Measurements from ENCODE around the gene TNNT1.

Gene TNNT1

DNA sequence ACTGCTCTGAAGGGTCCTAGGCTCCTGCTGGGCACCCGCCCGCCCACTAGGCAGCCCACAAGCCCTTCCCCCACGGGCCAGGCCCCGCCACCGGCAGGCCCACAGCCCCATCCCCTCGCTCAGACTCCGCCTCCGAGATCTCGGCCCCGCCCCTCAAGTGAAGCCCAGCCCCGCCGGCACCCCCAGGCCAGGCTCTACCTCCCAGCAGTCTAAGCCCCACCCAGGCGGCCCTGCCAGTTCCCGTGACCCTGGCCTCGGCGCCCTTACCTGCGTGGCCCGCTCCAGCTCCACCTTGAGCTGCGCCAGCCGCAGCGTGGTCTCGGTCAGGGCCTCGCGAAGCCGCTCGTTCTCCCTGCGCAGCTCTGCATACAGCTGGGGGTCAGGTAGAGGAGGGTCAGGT is 57.1 kb downstream of the TNNT1 start:
- no peak for ATAC-seq
- no peak for TF ChIP-seq ISL1 (CRISPR knock-in tag; IDR thresholded peaks at IDR 0.05)
- TF ChIP-seq, protein P1, sequence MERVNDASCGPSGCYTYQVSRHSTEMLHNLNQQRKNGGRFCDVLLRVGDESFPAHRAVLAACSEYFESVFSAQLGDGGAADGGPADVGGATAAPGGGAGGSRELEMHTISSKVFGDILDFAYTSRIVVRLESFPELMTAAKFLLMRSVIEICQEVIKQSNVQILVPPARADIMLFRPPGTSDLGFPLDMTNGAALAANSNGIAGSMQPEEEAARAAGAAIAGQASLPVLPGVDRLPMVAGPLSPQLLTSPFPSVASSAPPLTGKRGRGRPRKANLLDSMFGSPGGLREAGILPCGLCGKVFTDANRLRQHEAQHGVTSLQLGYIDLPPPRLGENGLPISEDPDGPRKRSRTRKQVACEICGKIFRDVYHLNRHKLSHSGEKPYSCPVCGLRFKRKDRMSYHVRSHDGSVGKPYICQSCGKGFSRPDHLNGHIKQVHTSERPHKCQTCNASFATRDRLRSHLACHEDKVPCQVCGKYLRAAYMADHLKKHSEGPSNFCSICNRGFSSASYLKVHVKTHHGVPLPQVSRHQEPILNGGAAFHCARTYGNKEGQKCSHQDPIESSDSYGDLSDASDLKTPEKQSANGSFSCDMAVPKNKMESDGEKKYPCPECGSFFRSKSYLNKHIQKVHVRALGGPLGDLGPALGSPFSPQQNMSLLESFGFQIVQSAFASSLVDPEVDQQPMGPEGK (CRISPR knock-in tag; IDR thresholded peaks at IDR 0.05; ENCODE audit: borderline replicate concordance), result no peak
- TF ChIP-seq RARB (CRISPR knock-in tag; IDR thresholded peaks at IDR 0.05), result no peak
- TF ChIP-seq OSR1 (CRISPR knock-in tag; IDR thresholded peaks at IDR 0.05), result no peak
- no peak for TF ChIP-seq TOX (CRISPR knock-in tag; IDR thresholded peaks at IDR 0.05; ENCODE audit: borderline replicate concordance)
- TF ChIP-seq, protein P2, sequence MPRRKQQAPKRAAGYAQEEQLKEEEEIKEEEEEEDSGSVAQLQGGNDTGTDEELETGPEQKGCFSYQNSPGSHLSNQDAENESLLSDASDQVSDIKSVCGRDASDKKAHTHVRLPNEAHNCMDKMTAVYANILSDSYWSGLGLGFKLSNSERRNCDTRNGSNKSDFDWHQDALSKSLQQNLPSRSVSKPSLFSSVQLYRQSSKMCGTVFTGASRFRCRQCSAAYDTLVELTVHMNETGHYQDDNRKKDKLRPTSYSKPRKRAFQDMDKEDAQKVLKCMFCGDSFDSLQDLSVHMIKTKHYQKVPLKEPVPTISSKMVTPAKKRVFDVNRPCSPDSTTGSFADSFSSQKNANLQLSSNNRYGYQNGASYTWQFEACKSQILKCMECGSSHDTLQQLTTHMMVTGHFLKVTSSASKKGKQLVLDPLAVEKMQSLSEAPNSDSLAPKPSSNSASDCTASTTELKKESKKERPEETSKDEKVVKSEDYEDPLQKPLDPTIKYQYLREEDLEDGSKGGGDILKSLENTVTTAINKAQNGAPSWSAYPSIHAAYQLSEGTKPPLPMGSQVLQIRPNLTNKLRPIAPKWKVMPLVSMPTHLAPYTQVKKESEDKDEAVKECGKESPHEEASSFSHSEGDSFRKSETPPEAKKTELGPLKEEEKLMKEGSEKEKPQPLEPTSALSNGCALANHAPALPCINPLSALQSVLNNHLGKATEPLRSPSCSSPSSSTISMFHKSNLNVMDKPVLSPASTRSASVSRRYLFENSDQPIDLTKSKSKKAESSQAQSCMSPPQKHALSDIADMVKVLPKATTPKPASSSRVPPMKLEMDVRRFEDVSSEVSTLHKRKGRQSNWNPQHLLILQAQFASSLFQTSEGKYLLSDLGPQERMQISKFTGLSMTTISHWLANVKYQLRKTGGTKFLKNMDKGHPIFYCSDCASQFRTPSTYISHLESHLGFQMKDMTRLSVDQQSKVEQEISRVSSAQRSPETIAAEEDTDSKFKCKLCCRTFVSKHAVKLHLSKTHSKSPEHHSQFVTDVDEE (CRISPR knock-in tag; IDR thresholded peaks at IDR 0.05), result no peak
- TF ChIP-seq, protein P3, sequence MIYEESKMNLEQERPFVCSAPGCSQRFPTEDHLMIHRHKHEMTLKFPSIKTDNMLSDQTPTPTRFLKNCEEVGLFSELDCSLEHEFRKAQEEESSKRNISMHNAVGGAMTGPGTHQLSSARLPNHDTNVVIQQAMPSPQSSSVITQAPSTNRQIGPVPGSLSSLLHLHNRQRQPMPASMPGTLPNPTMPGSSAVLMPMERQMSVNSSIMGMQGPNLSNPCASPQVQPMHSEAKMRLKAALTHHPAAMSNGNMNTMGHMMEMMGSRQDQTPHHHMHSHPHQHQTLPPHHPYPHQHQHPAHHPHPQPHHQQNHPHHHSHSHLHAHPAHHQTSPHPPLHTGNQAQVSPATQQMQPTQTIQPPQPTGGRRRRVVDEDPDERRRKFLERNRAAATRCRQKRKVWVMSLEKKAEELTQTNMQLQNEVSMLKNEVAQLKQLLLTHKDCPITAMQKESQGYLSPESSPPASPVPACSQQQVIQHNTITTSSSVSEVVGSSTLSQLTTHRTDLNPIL (CRISPR knock-in tag; IDR thresholded peaks at IDR 0.05; ENCODE audit: low read depth), result no peak
- TF ChIP-seq GLIS3 (CRISPR knock-in tag; IDR thresholded peaks at IDR 0.05), result no peak
- no peak for TF ChIP-seq BACH2 (CRISPR knock-in tag; IDR thresholded peaks at IDR 0.05; ENCODE audit: borderline replicate concordance)
- TF ChIP-seq, protein P4, sequence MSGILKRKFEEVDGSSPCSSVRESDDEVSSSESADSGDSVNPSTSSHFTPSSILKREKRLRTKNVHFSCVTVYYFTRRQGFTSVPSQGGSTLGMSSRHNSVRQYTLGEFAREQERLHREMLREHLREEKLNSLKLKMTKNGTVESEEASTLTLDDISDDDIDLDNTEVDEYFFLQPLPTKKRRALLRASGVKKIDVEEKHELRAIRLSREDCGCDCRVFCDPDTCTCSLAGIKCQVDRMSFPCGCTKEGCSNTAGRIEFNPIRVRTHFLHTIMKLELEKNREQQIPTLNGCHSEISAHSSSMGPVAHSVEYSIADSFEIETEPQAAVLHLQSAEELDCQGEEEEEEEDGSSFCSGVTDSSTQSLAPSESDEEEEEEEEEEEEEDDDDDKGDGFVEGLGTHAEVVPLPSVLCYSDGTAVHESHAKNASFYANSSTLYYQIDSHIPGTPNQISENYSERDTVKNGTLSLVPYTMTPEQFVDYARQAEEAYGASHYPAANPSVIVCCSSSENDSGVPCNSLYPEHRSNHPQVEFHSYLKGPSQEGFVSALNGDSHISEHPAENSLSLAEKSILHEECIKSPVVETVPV (CRISPR knock-in tag; IDR thresholded peaks at IDR 0.05), result no peak
- TF ChIP-seq ZFP3 (CRISPR knock-in tag; IDR thresholded peaks at IDR 0.05), result no peak
- TF ChIP-seq ESRRG (CRISPR knock-in tag; IDR thresholded peaks at IDR 0.05), result no peak
- TF ChIP-seq CSDC2 (CRISPR knock-in tag; IDR thresholded peaks at IDR 0.05), result no peak
- TF ChIP-seq ZNF8 (CRISPR knock-in tag; IDR thresholded peaks at IDR 0.05), result no peak
- no peak for TF ChIP-seq ARNTL (CRISPR knock-in tag; IDR thresholded peaks at IDR 0.05; ENCODE audit: borderline replicate concordance, low read depth)
- TF ChIP-seq, protein P5, sequence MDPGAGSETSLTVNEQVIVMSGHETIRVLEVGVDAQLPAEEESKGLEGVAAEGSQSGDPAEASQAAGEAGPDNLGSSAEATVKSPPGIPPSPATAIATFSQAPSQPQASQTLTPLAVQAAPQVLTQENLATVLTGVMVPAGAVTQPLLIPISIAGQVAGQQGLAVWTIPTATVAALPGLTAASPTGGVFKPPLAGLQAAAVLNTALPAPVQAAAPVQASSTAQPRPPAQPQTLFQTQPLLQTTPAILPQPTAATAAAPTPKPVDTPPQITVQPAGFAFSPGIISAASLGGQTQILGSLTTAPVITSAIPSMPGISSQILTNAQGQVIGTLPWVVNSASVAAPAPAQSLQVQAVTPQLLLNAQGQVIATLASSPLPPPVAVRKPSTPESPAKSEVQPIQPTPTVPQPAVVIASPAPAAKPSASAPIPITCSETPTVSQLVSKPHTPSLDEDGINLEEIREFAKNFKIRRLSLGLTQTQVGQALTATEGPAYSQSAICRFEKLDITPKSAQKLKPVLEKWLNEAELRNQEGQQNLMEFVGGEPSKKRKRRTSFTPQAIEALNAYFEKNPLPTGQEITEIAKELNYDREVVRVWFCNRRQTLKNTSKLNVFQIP (CRISPR knock-in tag; IDR thresholded peaks at IDR 0.05; ENCODE audit: borderline replicate concordance, low read depth), result no peak
- TF ChIP-seq PPARA (CRISPR knock-in tag; IDR thresholded peaks at IDR 0.05; ENCODE audit: borderline replicate concordance), result no peak
- TF ChIP-seq TCF4 (CRISPR knock-in tag; IDR thresholded peaks at IDR 0.05; ENCODE audit: borderline replicate concordance), result no peak
- TF ChIP-seq ZFP30 (CRISPR knock-in tag; IDR thresholded peaks at IDR 0.05), result no peak
- TF ChIP-seq ZNF70 (CRISPR knock-in tag; IDR thresholded peaks at IDR 0.05), result no peak

DNA sequence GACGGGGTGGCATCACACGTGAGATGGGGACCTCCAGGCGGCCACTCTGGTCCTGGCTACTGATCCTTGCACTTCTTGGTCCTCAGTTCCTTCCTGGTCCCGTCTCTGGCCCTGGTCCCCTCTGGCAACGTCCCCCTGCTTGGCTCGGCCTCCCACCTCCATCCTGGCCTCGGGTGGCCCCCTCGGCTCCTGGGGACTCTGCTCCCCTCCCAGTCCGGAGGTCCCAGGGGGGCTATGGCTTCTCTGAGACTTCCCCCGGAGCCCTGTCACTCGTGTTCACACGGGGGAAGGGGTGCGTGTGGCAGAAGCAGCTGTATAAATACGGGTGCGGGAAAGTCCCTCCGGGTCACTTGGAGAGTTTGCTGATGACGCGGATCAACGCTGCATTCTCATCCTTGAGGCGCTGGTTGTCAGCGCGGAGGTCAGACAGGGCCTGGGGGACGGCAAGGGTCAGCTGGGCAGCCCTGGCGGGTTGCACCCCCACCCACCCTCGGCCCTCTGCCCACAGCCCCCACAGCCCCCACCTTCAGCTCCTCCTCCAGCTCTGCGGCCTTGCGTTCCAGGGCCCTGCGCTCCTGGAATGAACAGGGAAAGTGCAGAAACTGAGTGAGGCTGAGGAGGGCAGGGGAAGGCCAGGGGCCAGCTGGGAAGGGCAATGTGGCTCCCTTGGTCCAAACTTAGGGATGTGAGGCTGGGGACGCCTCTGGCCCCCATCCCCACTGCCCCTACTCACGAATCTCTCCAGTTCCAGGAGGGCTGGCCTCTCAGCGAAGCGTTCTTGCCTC is 57.7 kb downstream of the TNNT1 start:
- ATAC-seq, result no peak
- TF ChIP-seq ARNTL (CRISPR knock-in tag; IDR thresholded peaks at IDR 0.05; ENCODE audit: borderline replicate concordance, low read depth), result no peak
- no peak for TF ChIP-seq ZNF70 (CRISPR knock-in tag; IDR thresholded peaks at IDR 0.05)
- TF ChIP-seq BACH2 (CRISPR knock-in tag; IDR thresholded peaks at IDR 0.05; ENCODE audit: borderline replicate concordance), result no peak
- TF ChIP-seq OSR1 (CRISPR knock-in tag; IDR thresholded peaks at IDR 0.05), result no peak
- TF ChIP-seq ZC3H10 (CRISPR knock-in tag; IDR thresholded peaks at IDR 0.05), result no peak
- TF ChIP-seq, protein P5 (CRISPR knock-in tag; IDR thresholded peaks at IDR 0.05; ENCODE audit: borderline replicate concordance, low read depth), result no peak
- TF ChIP-seq ZFP30 (CRISPR knock-in tag; IDR thresholded peaks at IDR 0.05), result no peak
- TF ChIP-seq TOX (CRISPR knock-in tag; IDR thresholded peaks at IDR 0.05; ENCODE audit: borderline replicate concordance), result no peak
- TF ChIP-seq ZNF8 (CRISPR knock-in tag; IDR thresholded peaks at IDR 0.05), result no peak
- TF ChIP-seq GLIS3 (CRISPR knock-in tag; IDR thresholded peaks at IDR 0.05), result no peak
- TF ChIP-seq PPARA (CRISPR knock-in tag; IDR thresholded peaks at IDR 0.05; ENCODE audit: borderline replicate concordance), result no peak
- TF ChIP-seq ZFP3 (CRISPR knock-in tag; IDR thresholded peaks at IDR 0.05), result no peak
- TF ChIP-seq TCF4 (CRISPR knock-in tag; IDR thresholded peaks at IDR 0.05; ENCODE audit: borderline replicate concordance), result no peak
- no peak for TF ChIP-seq ISL1 (CRISPR knock-in tag; IDR thresholded peaks at IDR 0.05)
- TF ChIP-seq ESRRG (CRISPR knock-in tag; IDR thresholded peaks at IDR 0.05), result no peak
- TF ChIP-seq SNAI2 (CRISPR knock-in tag; IDR thresholded peaks at IDR 0.05), result no peak
- TF ChIP-seq RARB (CRISPR knock-in tag; IDR thresholded peaks at IDR 0.05), result no peak
- no peak for TF ChIP-seq ZNF565 (CRISPR knock-in tag; conservative IDR thresholded peaks at IDR 0.05; ENCODE audit: low read depth)
- TF ChIP-seq, protein P2 (CRISPR knock-in tag; IDR thresholded peaks at IDR 0.05), result no peak

Measured in SK-N-SH treated with all-trans-retinoic acid at 6 μM for 48 hours (cell line).